ENCODE measurements around the gene NINJ2.

GRCh38 chr12:663293-663871 is at the start of gene NINJ2:
- no peak for TF ChIP-seq CTCF (IDR thresholded peaks at IDR 0.05; ENCODE audit: borderline replicate concordance, extremely low read depth, low read length, poor library complexity, severe bottlenecking)
- no peak for TF ChIP-seq EZH2 (IDR thresholded peaks at IDR 0.05; ENCODE audit: borderline replicate concordance, low read depth, low read length, severe bottlenecking)

Measured in DND-41 (cell line).